Stimulated activated CD8-positive, alpha-beta memory T cell treated with anti-CD3 and anti-CD28 coated beads, Interleukin-15, amount 100 ng/mL, for 24 hours (primary cell): ENCODE results near the gene TNFRSF4.

ENCODE experiments used
- DNase-seq: peaks from one replicate; pipeline ENCODE4 v3.0.0-alpha.2; 2020; ENCODE audit warnings: low read depth

The TNFRSF4 gene

DNA sequence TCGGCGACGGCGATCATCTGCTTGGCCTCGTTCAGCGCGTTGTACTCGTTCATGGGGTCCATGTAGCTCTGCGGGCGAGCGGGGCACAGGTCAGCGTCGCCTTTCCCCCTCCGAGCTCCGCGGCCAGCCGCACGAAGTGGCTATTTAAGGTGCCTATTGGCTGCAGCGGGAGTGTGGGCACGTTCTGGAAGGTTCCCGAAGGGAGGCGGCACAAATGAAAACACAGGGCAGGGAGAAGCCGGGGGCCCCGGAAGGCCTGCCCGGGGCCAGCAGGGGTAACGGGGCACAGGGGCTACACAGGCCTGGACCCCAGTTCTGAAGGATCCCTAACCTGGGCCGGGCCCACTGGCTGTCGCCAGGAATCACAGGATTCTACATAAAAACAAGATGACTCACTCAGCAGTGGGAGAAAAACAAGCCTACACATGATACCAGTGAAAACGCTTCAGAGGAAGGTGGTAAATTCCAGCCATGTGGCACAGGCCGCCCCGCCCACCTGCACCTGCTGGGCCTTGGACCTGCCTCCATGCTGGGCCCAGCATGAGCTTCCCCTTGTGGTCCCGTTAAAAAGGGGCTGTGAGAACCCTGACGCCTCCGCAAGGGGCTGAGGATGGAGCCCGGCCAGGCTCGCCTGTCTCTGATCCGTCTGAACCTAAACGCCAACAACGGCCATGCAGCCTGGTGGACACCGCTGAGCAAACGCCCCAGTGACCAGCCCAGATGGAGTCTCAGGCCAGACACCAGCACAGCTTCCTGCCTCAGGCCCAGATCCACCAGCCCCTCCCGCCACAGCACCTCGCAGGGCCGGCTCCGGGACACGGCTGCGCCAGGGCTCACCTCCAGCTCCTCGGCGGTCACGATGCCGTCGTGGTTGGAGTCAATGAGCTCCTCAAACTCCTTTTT lies 3.9 kb upstream of the TNFRSF4 start:
- DNase-seq = no peak

GRCh38 chr1:1216770-1217620 lies 3.0 kb upstream of the TNFRSF4 start:
- DNase-seq = no peak

- no peak for DNase-seq
Observed at GRCh38 chr1:1215881-1216605, 2.1 kb upstream of the TNFRSF4 start.

- no peak for DNase-seq
Observed at GRCh38 chr1:1215080-1215676, 1.2 kb upstream of the TNFRSF4 start.

GRCh38 chr1:1212780-1213344 lies 1.1 kb downstream of the TNFRSF4 start:
- DNase-seq = no peak

- no peak for DNase-seq
Observed at GRCh38 chr1:1211541-1212441, 2.2 kb downstream of the TNFRSF4 start.

GRCh38 chr1:1210726-1211540 lies 3.0 kb downstream of the TNFRSF4 start:
- no peak for DNase-seq

DNA sequence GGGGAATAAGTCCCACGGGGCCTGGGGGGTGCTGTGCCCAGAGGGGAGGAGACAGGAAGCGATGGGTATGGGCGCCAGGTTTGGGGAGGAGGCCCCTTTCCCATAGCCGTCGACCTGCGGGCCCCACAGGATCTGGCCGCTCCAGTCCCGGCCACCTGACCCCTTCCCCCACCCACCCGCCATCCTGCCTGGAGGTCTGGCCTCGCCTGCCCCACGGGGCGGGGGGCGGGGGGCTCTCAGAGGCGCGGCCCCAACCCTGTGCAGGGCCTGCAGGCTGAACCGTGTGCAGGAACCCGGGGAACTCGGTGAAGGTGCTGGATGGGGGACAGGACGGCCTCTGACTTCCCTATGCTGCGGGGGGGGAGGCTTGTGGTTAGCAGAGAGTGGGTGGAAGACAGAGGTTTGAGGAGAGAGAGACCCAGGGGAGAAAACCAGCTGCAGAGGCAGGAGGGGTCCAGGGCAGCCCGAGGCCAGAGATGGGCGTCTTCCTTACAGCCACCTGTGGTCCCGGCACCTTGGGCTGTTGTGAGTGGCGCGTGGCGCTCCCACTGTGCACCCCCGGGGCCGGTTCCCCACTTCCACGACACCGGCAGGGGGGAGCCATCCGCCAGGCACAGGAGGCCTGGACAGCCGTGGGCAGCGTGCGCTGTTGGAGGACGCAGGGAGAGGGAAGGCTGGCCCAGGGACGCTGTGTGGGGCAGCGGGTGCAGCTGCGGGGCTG lies 5.1 kb downstream of the TNFRSF4 start:
- DNase-seq = no peak

- no peak for DNase-seq
Observed at GRCh38 chr1:1207571-1207892, 6.4 kb downstream of the TNFRSF4 start.

- no peak for DNase-seq
Observed at GRCh38 chr1:1206966-1207531, 6.9 kb downstream of the TNFRSF4 start.

GRCh38 chr1:1206376-1206965 lies 7.5 kb downstream of the TNFRSF4 start, which contains the start of gene TNFRSF18:
TNFRSF18 (minus strand) TSS chr1:1206592; CDS start chr1:1206571, 21 bp downstream.
- DNase-seq = no peak

DNA sequence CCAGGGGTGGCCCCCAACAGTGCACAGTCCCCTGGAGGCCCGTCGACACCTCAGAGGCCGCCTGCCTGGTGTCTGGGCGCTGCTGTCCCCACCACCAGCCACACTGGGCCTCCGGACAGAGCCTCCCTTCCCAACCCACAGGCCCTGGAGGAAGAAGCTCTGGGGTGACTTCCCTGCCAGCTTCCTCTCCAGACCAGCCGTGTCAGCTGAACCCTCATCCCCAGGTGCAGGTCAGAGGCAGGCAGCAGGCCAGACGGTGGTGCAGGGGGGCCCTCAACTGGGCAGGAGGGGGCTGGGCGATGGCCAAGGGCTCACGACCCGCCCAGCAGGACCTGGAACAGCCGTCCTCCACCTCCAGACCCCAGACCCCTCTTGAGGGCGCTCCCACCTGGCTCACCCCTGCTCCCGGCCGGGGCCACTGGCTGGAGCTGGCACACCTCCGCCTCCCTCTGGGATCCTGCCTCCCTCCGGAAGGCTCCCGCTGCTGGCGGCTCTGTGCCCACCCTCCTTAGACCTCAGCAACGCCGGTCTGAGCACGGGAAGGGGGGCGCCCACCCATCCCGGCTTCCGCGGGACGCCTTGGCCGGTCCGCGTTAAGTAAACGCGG lies 8.1 kb downstream of the TNFRSF4 start:
- no peak for DNase-seq

GRCh38 chr1:1204998-1205768 lies 8.8 kb downstream of the TNFRSF4 start:
- DNase-seq = no peak

DNA sequence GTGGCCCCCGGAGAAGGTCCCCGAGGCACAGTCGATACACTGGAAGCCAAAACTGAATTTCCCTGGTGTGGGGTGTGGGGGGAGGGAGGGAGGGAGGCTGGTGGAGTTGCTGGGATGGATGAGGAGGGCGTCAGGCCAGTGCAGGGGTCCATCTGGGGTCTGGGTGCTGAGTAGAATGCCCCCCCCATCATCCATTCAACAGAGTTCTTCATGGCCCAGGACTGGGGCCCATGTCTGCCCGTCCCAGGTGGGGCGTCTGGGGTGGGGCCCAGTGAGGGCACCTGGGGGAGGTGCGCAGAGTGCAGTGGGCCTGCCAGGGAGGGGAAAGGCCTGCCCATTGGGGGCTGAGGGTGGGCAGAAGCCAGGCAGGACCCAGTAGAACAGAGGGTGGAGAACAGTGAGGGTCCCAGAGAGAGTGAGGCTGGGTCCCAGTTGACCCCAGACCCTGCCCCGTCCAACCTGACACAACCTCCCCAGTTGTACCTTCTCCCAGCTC lies 9.5 kb downstream of the TNFRSF4 start:
- DNase-seq = no peak

GRCh38 chr1:1203561-1204424 lies 10.2 kb downstream of the TNFRSF4 start:
- no peak for DNase-seq
